Activated CD8-positive, alpha-beta memory T cell treated with anti-CD3 and anti-CD28 coated beads for 36 hours (primary cell): Measurements from ENCODE around the gene ARHGEF9. TPM values are rescaled to one million over a fixed set of nuclear protein-coding genes. Genes with fewer than 3 reads are reported as not detected.

Experiments
- CTCF ChIA-PET: fragments of 350-600 bp; sonication (Branson Sonifier 250); formaldehyde crosslinking; loops from one replicate; lab custom pipeline; 2021; ENCODE audit warnings: antibody characterized with exemption; lab: Charles Lee
- POLR2A ChIA-PET: fragments of 350-600 bp; sonication (Branson Sonifier 250); formaldehyde crosslinking; loops from one replicate; lab custom pipeline; 2021; ENCODE audit warnings: antibody characterized with exemption; lab: Charles Lee
- total RNA-seq, 2 experiments: library from RNA; stranded (reverse); gene quantifications; one replicate each; pipeline ENCODE4 v1.2.3, GENCODE V29; 2021

Gene ARHGEF9
- total RNA-seq, 2 experiments from 2014 or later = 14.3 to 15.2 TPM

GRCh38 chrX:63750811-63751210 is 34.2 kb downstream of the ARHGEF9 start:
- ChIA-PET CTCF (no interaction called here), POLR2A (no interaction called here)

DNA sequence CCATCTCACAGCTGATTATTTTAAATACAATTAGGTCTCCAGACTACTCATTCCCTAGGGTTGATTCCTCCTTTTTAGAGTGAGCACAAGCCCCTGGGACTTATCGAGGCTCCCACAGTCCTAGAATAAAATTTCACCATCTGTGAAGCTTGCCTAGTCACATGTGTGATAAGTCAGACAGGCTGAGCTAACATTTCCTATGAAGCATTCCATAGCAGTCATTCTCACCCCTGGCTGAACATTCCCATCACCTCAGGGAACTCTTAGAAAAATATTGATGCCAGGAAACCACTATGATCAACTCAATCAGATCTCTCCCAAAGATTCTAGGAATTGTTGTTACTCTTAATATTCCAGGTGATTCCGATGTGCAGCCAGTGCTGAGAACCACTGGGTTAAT is 37.7 kb downstream of the ARHGEF9 start:
- POLR2A ChIA-PET = no interaction called here
- CTCF ChIA-PET = no interaction called here

- CTCF ChIA-PET = no interaction called here
- POLR2A ChIA-PET = no interaction called here
Observed at GRCh38 chrX:63746715-63747114, 38.3 kb downstream of the ARHGEF9 start.

DNA sequence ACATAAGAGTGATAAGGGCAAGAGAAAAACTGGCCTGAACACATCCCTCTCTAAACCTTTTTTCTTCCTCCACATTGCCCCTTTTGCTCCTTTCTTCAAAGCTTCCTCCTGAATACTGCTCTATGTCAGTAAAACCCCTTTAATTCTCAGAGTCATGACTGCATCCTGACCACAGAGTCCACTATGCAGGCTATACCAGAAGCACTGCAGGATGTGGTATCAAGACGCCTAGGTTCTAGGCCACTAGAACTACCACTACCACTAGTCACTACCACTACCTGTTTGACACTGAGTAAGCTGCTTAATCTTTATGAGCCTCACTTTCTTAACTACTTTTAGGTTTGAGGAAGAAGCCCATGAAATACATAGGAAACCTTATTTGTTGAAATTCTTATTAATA is 38.7 kb downstream of the ARHGEF9 start:
- ChIA-PET POLR2A (interaction anchor here (0.8 kb wide), 1 partner anchor 8 kb away, joined by 3 read pairs; a partner anchor contains a TSS), CTCF (no interaction called here)

DNA sequence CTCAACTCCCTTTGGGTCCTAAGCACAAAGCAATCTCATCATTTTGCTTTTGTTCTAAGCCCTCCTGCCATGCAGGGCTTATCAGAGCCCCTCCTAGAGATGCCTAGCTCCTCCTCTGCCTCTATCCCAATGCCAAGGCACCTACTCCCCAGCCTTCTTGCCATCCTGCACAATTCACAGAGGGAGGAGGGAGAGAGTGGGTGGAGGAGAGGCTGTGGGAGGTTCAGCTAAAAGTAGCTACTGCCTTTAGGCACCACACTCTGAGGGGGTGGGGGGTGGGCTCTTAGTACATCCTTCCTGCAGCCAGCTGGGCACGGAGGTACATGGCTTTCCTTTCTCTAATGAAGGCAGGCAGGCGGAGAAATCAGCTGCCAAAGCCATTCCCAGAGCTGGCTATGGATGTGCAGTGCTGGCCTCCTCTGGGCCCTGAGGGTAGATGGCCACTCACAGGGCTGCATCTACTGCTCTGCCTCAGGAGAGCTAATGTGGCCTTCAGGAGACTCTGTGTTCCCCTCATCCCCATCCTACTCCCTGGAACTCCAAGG is 40.1 kb downstream of the ARHGEF9 start:
- CTCF ChIA-PET = no interaction called here
- POLR2A ChIA-PET = no interaction called here

DNA sequence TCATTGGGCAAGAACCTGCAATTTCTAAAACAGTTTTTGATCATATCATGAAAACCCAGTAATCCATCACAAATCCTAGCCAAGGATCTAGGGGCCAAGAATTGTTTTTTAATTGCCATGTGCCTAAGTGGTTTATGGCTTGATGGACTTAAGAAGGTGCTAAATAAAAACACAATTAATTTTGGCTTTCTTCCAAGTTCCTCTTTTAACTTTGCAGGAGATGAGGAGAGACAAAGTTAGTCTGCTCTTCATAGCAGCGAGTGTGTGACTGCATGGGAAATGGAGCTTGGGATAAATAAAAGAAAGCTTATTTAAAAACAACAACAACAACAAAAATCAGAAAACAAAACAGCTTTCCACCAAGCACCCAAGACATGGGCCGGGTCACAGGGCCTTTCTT is 41.4 kb downstream of the ARHGEF9 start:
- CTCF ChIA-PET = no interaction called here
- POLR2A ChIA-PET = no interaction called here

GRCh38 chrX:63740382-63740781 is 44.6 kb downstream of the ARHGEF9 start:
- POLR2A ChIA-PET = no interaction called here

GRCh38 chrX:63739885-63740284 is 45.1 kb downstream of the ARHGEF9 start:
- ChIA-PET CTCF (no interaction called here), POLR2A (no interaction called here)

More at GRCh38 chrX:63740382-63740781, 44.6 kb downstream of the ARHGEF9 start:
- CTCF ChIA-PET = no interaction called here

DNA sequence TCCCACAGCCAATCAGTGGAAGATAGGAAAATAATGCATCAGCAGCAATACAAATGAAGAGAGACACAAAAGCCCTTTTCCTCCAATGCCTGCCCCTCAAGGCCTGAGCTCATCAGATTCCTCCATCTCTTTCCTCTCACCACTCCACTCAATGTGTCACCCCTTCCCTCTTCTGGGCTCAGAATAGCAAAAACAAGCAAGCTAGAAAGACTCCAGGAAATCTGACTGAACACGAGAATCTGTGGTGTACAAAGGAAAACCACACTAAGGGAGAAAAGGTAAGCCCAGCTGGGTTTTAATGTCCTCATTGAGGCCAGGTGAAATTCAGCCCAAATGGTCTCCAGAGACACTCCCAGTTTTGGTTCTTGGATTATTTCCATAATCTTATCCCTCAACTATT is 46.3 kb downstream of the ARHGEF9 start:
- POLR2A ChIA-PET = no interaction called here
- CTCF ChIA-PET = no interaction called here

DNA sequence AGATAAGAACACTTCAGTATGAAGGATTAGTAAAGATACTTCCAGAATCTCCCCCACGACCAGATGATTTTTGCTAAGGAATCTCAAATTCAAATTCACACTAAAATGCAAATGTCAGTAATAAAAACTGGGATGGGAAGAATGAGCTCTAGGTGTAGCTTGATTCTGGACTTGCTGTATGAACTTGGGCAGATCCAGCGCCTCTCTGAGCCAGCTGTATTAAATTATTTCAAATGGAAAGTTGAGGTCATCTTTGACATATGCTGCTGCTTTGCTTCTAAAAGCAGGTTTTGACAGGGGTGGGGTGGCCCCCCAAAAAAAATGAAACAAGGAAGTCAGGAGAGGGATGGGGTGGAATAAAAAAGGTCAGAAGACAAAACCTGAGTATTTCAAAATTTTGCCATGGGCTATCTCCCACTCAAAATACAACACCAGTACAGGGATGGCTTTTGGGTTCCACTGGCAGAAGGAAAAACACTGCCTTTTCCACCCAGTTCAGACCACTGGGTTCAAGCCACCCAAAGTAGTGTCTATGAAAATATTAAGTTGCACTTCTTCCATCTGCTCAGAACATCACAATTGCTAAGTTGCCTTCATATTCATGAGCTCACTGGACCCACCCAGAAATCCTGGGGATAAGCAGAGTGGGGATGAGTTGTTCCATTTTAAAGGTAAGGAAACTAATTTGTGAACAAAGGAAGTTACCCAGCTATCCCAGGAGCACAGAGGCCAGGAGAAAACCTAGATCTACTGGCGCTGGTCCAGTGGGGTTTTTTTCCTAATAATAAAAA is 47.7 kb downstream of the ARHGEF9 start:
- CTCF ChIA-PET = no interaction called here

DNA sequence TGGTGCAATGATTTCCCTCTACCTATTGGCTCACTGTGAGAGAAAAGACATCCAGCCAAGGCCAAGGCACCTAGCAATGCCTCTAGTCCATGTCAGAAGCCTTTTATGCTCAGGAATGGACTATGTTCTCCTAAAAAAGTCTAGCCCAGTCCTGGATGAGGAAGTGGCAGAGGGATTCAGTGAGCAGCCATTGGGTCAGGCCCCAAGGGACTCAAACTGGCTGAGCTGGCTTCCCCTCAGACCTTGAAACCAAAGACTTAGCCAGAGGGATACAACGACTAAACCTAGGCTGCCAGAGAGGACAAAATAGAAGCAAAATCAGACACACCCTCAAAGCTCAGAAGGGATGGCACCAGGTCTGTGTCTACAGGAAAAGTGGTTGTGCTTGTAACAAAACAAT is 49.1 kb downstream of the ARHGEF9 start:
- CTCF ChIA-PET = no interaction called here
- POLR2A ChIA-PET = no interaction called here

More for the DNA sequence above, 47.7 kb downstream of the ARHGEF9 start:
- POLR2A ChIA-PET = no interaction called here

DNA sequence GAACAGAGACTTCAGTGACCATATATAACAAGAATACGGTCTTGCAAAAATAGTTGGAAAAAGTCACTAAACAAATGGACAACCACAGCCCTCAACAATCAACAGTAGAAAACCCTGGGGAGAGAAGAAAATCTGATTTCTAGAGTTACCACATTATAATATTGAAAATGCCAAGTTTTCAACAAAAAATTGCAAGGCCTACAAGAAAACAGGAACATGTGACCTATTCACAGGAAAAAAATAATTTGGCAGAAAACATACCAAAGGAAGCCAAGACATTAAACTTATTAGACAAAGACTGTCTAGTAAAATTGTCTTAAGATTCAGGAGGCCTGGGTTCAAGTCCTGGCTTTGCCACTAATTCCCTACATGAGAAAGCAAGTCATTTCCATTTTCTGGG is 64.7 kb downstream of the ARHGEF9 start:
- ChIA-PET CTCF (no interaction called here), POLR2A (no interaction called here)

DNA sequence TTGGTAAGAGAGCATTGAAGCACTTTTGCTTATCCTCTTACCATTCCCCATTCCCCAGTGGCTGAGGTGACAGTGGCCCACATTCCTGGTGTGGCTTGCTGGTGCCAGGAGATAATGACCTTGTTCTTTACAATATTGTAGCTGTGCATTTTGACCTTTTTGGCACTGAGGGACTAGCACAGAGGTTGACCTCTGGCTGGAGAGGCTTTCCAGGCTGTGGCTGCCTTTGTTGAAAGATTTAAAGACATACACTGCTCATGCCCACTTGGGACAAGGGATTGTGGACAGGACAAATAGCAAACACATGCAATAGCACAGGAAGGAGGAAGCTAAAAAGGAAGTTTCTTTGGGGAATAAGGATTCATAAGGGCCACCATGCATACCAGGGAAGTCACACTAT is 65.4 kb downstream of the ARHGEF9 start:
- CTCF ChIA-PET = no interaction called here
- POLR2A ChIA-PET = no interaction called here

DNA sequence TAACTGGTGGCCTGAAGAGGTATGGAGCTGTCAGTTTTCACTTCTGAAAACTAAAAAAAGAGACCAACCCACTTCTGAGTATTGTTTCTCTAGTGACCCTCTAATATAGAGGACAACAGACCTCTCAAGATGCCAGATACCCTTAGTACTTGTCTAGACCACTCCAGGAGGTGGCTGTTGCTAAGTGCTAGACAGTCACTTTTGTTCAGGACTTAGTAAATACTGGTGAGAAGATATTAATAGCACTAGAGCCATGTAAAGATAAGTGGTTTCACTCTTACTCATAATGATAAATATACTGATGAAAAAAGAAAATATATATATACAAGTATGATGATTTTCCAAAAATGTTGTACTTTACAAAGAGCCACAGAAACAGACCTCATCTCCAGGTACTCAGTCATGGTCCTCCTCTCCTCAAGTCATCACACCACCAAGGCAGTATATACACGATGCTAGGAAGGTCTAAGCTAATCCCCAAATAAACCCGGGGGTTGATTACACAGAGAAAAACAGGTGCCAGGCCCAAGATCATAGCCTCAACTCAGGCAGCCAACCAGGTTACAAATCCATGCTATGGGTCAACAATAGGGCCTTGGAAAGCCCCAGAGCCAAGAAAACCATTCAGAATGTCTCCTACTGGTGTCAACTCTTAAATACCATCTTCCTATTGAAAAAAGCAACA is 66.9 kb downstream of the ARHGEF9 start:
- ChIA-PET CTCF (no interaction called here), POLR2A (no interaction called here)

DNA sequence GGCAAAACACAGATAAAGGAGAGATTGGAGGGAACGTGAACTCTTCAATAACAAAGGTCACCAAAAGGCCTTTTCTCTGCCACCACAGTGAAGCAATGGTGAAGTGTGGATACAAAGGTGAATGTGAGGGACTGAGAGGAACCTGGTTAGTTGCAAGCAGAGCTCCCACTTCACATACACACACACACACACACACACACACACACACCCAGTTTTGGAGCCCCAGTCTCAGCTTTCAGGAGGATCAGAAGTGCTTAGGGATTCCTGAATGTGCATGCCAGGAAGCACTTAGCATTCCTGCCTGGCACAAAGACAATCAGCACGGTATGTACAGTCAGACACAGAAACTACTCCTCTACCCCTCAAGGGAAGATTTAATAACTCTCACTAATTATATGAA is 71.5 kb downstream of the ARHGEF9 start:
- ChIA-PET POLR2A (no interaction called here), CTCF (no interaction called here)

DNA sequence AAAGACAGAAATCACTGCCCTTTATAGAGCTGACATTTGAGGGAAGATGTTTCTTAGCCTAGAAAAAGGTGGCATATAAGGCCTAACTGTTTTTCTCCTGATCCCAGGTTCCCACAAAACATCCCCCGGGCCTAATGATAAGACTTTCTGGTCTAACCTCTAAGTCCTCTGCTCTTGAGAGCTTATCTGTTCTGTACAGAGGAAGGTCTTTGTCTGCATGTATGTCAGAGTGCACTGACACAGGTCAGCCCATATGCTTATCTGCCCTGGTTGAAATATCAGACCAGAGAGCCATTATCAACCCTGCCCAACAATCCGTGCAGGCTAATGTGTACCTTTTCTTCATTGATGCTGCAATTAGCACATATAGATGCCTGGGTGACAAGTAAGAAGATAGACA is 76.2 kb downstream of the ARHGEF9 start:
- CTCF ChIA-PET = no interaction called here
- POLR2A ChIA-PET = no interaction called here

DNA sequence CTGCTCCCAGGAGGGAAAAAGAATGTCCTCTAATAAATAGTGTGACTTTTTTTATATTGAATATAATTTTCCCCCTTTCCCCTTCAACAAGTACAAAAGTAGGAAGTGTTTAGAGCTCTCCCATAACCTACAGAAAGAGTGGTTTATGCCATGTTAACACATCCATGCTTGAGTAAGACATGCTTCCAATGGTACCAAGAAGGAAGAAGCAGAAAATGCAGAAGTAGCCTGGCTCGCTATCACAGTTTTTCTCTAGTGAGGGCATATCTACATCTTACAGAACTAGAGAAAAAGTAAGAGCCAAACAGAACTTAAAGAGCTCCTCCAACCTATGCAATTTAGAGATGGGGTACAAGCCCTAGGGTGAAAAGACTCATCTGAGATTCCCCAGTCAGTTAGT is 82.5 kb downstream of the ARHGEF9 start:
- ChIA-PET POLR2A (no interaction called here), CTCF (no interaction called here)

- CTCF ChIA-PET = interaction anchor here (0.6 kb wide), 1 partner anchor 349 kb away, joined by 4 read pairs; no protein-coding TSS in a partner anchor
- POLR2A ChIA-PET = no interaction called here
Observed at GRCh38 chrX:63686878-63687714, 97.9 kb downstream of the ARHGEF9 start.

GRCh38 chrX:63680423-63680822 is 104.6 kb downstream of the ARHGEF9 start:
- POLR2A ChIA-PET = no interaction called here
- CTCF ChIA-PET = no interaction called here

DNA sequence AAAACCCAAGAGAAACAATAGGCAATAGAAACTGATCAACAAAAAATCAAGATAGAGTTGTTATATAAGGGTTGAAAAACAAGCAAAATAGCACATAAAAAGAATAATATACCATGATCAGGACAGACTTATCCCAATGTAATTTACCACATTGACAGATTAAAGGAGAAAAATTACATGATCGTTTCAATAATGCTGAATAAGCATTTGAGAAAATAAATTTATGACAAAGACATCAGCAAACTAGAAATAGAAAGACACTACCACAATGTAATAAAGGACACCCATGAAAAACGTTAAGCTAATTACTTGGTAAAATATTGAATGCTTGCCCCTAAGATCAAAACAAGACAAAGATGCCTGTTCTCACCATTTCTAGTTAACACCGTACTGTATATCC is 105.6 kb downstream of the ARHGEF9 start:
- CTCF ChIA-PET = no interaction called here
- POLR2A ChIA-PET = no interaction called here
